ENCODE measurements around the gene TOGARAM1.
"Not testable (repeated sequence)": the region's sequence is repeated elsewhere in the genome, so short reads cannot be mapped to it uniquely, and the experiment has no call there.

Gene TOGARAM1

DNA sequence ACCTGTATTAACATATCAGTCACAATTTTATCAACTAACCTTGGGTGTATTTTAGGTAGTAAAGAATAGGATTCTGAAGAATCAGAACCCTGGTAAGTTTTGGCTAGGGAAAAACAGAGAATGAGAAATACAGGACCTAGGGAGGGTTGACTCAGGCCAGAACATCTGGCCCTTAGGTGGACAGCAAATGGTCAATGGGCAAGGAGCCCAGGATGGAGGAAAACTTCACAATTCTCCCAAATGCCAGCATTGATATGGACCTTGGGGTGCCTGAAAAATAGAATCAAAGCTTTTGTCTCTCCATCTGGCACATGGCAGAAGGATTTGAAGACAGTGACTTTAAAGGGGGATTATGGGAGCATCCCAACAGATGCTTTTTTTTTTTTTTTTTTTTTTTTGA lies 89.2 kb downstream of the TOGARAM1 start:
- FAIRE-seq = no peak

DNA sequence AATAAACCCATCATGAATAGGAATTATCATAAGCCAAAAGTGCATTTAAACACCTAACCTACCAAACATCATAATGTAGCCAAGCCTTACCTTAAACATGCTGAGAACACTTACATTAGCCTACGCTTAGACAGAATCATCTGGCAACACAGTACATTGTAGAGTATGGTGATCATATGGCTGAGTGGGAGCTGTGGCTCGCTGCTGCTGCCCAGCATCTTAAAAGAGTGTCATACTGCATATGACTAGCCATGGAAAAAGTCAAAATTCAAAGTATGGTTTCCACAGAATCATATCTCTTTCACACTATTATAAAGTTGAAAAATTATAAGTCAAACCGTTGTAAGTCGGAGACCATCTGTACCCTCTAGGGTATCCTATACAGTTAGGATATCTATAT lies 89.9 kb downstream of the TOGARAM1 start:
- no peak for FAIRE-seq

DNA sequence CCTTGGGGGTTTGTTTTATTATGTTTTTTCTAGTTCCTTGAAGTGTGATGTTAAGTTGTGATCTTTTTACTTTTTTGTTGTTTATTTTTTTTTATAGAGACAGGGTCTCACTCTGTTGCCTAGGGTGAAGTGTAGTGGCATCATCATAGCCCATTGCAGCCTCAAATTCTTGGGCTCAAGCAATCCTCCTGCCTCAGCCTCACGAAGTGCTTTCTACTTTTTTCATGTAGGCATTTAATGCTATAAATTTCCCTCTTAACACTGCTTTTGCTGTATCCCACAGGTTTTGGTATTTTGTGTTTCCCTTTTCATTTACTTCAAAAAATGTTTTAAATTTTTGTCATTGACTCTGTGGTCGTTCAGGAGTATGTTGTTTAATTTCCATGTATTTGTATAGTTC lies 95.4 kb downstream of the TOGARAM1 start:
- no peak for FAIRE-seq

DNA sequence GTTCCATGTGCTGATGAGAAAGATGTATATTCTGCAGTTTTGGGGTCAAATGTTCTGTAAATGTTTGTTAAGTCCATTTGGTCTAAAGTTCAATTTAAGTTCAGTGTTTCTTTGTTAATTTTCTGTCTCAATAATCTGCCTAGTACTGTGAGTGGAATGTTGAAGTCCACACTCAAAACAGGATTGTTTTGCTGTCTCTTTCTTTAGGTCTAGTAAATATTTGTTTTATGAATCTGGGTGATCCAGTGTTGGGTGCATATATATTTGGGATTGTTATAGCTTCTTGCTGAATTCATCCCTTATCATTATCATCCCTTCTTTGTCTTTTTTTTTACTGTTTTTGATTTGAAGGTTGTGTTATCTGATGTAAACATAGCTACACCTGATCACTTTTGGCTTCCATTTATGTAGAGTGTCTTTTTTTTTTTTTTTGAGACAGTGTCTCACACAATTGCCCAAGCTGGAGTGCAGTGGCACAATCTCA lies 95.9 kb downstream of the TOGARAM1 start:
- FAIRE-seq = no peak

DNA sequence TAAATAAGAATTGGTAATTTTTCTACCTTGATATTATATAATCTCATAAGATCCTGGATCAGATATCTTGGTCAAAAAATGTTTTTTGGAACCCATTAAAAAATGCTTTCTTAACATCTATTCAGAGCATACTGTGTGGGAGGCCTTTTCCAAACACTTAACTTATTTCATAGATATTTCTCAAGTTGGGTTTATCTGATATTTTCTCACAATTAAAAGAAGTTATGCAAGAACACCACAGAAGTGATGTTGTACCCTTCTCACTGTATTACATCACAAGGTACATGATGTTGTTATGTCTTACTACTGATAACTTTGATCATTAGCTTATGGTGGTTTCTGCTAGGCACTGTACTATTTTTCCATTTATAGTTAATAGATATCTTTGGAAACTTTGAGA lies 98.6 kb downstream of the TOGARAM1 start:
- no peak for FAIRE-seq

DNA sequence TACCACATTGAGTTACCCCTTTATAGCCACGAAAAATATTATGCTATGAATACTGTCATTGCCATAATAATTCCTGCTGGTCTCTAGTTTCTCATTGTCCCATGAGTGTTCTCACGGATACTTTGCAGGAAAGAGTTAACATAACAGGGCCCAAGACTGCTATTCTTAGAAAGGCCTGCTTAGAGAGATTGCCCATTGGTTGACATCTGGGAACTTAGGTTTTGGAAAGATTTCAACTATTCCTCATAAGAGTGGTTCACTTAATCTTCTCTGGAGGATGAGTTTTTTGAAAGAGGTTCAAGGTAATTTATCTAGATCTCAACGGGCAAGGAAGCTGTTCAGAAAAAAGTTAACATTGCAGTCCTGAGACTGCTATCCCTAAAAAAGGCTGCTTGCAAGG lies 103.5 kb downstream of the TOGARAM1 start:
- FAIRE-seq = no peak

DNA sequence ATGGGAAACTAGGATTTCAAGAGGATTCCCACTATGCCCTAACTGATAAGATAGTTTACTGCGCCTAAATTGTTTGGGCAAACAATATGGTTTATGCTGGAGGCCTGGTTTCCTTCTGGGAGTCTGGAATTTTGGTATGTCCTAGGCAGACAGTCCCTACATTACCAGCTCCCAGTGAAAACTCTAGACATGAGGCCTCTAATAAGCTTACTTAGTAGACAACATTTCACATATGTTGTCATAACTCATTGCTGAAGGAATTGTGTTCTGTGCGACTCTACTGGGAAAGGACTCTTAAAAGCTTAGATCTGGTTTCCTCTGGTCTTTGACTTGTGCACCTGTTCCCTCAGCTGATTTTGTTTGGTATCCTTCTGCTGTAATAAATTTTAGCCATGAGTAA lies 104.0 kb downstream of the TOGARAM1 start:
- no peak for FAIRE-seq

DNA sequence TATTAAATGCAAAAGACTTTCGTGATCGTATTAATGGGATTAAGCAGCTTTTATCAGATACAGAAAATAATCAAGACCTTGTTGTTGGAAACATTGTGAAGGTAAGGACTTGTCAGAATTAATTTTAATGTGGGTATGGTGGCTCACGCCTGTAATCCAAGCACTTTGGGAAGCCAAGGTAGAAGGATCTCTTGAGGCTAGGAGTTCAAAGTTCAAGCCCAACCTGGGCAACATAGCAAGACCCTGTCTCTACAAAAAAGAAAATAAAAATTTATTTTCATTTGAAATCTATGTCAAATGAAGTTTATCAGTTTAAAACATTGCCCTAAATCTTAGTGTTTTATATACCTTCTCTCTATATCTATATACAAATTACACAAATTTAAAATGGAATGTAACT lies 104.7 kb downstream of the TOGARAM1 start:
- peak; percentile 68 for FAIRE-seq

DNA sequence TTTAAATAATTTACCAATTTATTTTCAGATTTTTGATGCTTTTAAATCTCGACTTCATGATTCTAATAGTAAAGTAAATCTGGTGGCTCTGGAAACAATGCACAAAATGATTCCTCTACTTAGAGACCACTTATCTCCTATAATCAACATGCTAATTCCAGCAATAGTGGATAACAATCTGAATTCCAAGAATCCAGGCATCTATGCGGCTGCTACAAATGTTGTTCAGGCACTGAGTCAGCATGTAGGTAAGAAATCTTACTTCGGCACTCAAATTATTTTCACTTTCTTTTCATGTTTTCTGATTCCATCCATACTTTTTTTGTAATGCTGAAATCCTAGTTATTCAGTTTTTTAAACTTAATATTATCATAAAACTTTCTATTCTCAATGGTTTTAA lies 106.4 kb downstream of the TOGARAM1 start:
- no peak for FAIRE-seq

DNA sequence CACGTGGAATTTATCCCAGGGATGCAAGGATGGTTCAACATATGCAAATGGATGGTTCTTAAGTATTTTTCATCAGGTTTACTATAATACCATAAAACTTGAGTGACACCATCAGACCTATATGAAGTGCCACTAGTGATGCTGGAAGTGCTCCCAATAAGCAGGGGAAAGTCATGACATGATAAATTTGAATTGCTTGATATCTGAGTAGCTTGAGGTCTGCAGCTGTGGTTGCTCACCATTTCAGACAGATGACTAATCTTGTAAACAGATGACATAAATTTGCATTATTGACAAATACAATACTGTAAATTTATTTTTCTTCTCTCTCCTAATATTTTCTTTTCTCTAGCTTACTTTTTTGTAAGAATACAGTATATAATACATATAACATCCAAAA lies 108.2 kb downstream of the TOGARAM1 start:
- no peak for FAIRE-seq

DNA sequence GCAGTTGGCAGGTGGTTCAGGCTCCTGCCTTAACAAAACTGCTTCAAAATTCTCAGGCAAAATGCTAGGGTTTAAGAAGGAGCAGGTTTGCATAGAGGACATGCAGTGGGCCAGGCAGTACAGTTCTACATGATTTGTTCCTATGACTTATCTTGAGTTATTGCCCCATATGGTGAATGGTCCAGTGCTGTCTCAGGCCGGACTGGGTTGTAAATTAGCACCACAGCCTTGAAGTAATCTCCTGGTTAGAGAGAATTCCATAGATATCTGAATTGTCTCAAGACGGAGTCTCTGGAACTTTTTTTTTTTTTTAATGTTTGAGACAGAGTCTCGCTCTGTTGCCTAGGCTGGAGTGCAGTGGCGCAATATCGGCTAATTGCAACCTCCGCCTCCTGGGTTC lies 110.1 kb downstream of the TOGARAM1 start:
- no peak for FAIRE-seq

DNA sequence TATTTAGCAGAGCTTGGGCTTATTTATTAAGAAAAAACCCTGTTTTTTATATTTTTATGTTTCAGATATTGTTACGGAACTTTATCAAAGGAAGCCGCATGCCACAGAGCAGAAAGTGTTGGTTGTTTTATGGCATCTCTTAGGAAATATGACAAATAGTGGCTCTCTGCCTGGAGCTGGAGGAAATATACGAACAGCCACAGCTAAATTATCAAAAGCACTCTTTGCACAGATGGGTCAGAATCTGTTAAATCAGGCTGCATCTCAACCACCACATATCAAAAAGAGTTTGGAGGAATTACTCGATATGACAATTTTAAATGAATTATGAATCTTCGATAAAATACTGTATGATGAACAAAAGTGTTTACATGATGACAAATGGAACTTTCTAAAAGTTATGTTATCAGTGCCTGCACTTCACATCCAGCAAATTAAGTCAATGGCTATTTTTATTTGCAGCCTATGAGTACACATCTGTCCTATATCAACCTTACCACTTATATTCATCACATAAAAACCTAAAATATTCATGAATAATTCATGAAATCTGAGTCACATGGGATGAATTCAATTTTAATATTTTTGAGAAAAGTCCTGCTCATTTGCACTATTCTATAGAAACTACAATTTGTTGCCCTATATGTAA lies 111.4 kb downstream of the TOGARAM1 start:
- no peak for FAIRE-seq

DNA sequence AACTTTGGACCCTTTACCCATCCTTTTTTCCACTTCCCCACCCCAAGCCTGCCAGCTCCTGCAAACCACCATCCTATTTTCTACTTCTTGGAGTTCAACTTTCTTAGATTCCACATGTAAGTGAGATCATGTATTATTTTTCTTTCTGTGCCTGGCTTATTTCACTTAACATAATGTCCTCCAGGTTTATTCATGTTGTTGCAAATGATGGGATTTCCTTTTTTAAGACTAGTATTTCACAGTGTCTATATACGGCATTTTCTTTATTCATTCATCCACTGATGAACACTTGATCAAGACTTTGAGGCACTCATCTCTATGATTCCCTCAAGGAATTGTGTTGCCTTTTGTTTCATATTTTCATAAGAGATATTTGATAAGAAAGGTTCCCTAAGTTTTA lies 116.3 kb downstream of the TOGARAM1 start:
- FAIRE-seq = no peak

DNA sequence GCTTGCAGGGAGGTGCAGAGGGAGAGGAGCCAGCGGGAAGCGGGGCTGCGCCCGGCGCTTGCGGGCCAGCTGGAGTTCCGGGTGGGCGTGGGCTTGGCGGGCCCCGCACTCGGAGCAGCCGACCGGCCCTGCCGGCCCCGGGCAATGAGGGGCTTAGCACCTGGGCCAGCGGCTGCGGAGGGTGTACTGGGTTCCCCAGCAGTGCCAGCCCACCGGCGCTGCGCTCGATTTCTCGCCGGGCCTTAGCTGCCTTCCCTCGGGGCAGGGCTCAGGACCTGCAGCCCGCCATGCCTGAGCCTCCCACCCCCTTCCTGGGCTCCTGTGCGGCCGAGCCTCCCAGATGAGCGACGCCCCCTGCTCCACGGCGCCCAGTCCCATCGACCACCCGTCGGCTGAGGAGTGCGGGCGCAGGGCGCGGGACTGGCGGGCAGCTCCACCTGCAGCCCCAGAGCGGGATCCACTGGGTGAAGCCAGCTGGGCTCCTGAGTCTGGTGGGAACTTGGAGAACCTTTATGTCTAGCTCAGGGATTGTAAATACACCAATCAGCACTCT lies 118.5 kb downstream of the TOGARAM1 start:
- FAIRE-seq = not testable (repeated sequence)

DNA sequence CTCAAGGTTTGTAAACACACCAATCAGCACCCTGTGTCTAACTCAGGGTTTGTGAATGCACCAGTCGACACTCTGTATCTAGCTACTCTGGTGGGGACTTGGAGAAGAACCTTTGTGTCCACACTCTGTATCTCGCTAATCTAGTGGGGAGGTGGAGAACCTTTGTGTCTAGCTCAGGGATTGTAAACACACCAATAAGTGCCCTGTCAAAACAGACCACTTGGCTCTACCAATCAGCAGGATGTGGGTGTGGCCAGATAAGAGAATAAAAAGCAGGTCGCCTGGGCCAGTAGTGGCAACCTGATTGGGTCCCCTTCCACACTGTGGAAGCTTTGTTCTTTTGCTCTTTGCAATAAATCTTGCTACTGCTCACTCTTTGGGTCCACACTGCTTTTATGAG lies 119.1 kb downstream of the TOGARAM1 start:
- not testable (repeated sequence) for FAIRE-seq

DNA sequence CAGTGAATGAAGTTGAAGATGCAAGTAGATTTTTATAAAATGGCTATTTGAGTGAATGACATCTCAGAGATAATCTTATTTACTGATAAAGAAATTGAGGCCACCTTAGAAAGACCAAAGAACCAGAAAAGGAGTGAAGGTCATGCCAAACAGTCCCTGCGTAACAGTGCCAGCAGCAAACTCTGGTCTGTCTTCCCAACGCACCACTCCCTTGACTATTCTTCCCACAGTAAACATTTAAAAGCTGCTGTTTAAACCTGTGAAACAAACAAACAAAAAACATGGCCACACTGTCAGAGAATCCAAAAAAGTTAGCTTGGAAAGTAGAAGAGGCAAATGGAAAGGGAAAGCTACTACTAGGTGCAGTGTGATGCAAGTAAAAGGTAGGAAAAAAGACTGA lies 120.4 kb downstream of the TOGARAM1 start:
- no peak for FAIRE-seq

DNA sequence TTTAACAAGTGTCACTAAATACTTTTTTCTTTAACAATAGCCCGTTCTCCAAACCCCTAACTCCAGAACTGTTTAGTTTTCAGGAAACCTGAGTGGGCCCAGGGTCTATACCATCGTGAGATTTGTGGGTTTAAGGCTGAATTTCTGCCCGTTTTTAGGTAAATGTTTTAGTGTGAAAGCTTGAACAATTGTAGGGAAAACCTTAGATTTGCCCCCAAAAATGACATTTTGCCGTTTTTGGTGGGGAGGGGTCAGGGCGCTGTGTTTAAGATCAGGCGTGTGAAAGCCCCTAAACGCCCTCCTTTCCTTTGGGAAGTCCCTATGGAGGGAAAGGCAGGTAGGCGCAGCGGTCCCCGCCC lies 121.6 kb downstream of the TOGARAM1 start:
- FAIRE-seq = no peak

DNA sequence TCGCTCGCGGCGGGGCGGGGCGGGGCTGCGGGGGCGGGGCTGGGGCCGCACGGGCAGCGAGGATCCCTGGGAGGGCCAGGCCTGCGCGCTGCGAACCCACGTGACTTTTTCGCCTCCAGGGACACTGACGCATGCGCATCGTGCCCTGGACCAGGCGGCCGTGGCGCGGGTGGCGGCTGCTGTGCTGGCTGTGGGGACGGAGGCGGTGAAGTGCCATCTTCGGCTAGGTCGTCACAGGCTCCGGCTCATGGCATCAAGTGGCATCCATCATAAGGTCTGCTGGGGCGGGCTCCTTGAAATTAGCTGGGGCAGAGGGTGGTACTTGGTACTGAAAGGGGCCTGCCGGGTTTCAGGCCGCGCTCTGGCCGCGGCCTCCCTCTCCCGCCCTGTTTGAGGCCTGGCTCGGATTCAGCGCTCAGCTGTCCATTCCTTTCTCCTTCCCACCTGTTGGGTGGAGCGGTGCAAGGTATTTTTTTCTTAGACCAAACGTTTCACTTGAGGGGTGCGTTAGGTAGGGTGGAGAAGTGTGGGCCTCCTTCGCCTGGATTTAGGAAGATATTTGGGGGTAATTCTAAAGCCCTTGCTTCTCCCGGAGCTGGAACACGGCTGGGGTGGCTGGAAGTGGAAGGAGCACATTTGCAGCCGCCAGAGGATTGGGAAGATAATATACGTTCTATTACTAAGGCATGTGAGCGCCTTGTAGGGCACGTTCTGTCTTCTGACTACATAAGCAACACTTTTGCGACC lies 122.2 kb downstream of the TOGARAM1 start, which contains the start of gene PRPF39:
Gene PRPF39 (plus strand): TSS at position 141 of the 747 bp plus-strand sequence. CDS start 11,124 bp downstream, outside the sequence.
- no peak for FAIRE-seq

DNA sequence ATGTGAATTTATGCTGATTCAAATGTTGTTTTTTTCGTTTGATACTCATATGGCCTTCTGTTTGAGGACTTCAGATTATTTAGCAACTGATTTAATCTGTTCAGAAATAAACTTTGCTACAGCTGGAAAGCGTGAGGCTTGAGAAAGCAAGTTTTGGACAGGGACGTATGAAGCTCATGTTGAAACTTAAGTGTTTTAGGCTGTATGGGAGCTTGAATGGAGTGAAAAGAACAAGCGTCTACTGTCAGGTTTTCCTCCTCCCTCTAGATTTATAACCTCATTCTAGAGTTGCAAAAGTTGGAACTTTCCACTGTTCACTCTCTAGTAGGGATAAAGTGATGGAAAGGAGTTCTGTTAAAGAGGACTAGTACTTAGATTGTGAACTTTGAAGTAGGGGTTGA lies 123.0 kb downstream of the TOGARAM1 start:
- FAIRE-seq = no peak

DNA sequence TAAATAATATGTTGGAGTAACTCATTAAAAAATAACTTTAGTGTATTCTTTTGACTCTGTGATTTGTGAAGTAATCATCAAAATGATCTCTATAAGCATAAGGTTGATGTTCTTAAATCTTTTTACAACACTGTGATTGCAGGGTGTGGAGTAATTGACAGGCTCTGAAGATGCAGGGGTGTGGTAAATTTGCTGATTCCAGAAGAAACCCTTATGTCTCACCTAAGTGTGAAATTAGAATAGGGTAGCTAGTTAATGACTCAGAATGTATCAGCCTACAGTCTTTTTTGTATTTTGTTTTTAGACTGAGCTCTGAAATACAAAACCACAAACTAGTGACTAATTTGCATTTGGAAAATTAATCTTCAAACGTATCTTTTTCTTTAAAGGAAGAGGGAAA lies 127.8 kb downstream of the TOGARAM1 start:
- FAIRE-seq = no peak

DNA sequence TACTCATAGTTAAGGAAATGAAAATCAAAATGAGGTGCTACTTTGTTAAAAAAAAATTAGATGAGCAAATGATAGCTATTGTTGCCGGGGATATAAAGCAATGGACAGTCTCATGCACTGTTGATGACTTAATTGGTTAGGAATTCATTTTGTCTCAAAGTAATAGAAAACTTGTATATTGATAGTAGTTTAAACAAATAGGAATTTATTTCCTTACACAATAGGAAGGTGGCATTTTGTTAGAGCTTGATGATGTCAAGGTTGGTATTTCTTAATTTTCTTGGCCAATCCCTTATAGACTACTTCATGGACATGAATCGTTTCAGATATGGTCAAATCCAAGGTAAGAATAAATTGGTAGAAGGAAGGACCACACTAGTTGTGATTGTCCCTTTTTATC lies 129.7 kb downstream of the TOGARAM1 start:
- no peak for FAIRE-seq

DNA sequence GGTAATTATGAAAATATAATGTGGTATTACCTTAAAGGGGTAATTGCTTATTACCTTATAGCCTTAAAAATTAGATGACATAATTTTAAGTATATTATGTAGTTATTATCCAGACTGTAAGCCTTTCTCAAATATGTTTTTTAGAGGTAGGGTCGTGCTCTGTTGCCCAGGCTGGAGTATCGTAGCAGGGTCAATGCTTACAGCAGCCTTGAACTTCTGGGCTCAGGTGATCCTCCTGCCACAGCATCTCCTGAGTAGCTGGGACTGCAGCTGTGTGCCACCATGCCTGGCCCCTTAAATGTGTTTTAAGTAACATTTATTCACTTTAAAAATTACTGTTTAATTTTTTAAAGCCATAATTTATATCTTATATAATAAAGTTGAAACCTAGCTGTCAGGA lies 132.3 kb downstream of the TOGARAM1 start:
- no peak for FAIRE-seq

DNA sequence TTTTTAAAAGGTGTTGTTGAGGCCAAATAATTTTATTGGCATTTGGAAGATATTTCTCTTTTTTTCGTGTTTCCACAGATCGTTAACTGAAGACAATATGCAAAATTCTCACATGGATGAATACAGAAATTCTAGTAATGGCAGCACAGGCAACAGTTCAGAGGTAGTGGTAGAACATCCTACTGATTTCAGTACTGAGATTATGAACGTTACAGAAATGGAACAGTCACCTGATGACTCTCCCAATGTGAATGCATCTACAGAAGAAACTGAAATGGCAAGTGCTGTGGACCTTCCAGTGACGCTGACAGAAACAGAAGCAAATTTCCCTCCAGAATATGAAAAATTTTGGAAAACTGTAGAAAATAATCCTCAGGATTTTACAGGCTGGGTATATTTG lies 133.2 kb downstream of the TOGARAM1 start:
- FAIRE-seq = no peak

DNA sequence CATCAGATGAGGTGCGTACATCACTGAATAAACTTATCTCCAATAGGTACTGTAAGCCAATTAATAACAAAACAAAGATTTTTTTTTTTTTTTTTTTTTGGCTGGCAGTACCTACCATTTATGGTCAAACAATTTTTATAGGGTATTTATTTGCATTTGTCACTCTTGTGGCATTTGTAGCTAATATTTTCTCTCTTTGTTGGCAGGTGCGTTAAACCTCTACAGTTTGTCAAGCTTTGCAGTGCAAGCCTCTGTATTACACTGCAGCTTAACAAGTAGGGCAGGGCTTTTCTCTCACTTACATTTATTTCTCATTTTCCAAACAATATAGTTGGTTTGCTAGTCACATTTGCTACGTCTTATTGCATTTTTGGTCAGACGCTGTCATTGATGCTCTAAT lies 134.2 kb downstream of the TOGARAM1 start:
- FAIRE-seq = no peak

Data from TTC549 (cell line).